GM13977 (cell line): ENCODE measurements around the gene OR10V1.

Source experiments
- DNase-seq: peaks from one replicate; pipeline ENCODE4 v3.0.0; 2012; ENCODE audit warnings: low spot score
- in situ Hi-C: fragments of 300-500 bp; cut with MboI; formaldehyde crosslinking; loops from one replicate; pipeline ENCODE4 v1.12.0; 2022; ENCODE audit warnings: low sequenced_read_pairs, low pct_unique_long_range_greater_than_20kb, mixed read lengths, inconsistent platforms; ENCODE audit not compliant: unreplicated experiment
- TF ChIP-seq, protein P1 (sequence below): IDR thresholded peaks from 2 replicates; pipeline ENCODE4 v1.5.1; 2012; ENCODE audit warnings: mild to moderate bottlenecking, control low read depth; ENCODE audit not compliant: insufficient read depth; ENCODE audit errors: extremely low read depth, missing control alignments

Gene OR10V1, protein sequence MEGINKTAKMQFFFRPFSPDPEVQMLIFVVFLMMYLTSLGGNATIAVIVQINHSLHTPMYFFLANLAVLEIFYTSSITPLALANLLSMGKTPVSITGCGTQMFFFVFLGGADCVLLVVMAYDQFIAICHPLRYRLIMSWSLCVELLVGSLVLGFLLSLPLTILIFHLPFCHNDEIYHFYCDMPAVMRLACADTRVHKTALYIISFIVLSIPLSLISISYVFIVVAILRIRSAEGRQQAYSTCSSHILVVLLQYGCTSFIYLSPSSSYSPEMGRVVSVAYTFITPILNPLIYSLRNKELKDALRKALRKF

DNA sequence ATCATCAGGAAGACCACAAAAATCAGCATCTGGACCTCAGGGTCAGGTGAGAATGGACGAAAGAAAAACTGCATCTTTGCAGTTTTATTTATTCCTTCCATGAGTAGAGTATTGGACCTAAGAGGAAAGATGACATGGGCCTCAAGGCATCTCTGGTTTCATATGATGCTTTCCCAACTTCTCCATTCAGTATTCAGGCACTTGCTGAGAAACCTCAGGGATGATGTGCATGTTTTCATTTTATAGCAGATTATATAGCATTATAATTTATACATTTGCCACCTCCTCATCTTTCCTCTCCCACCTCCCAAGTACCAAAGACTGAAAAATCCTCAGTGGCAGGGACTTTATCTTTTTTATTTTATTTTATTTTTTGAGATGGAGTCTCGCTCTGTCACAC is at the start of gene OR10V1:
TSS of gene OR10V1 (minus strand) at position 101 of the 400 bp plus-strand sequence. CDS start at position 101, 0 bp downstream.
- TF ChIP-seq, protein P1, sequence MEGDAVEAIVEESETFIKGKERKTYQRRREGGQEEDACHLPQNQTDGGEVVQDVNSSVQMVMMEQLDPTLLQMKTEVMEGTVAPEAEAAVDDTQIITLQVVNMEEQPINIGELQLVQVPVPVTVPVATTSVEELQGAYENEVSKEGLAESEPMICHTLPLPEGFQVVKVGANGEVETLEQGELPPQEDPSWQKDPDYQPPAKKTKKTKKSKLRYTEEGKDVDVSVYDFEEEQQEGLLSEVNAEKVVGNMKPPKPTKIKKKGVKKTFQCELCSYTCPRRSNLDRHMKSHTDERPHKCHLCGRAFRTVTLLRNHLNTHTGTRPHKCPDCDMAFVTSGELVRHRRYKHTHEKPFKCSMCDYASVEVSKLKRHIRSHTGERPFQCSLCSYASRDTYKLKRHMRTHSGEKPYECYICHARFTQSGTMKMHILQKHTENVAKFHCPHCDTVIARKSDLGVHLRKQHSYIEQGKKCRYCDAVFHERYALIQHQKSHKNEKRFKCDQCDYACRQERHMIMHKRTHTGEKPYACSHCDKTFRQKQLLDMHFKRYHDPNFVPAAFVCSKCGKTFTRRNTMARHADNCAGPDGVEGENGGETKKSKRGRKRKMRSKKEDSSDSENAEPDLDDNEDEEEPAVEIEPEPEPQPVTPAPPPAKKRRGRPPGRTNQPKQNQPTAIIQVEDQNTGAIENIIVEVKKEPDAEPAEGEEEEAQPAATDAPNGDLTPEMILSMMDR: no peak
- in situ Hi-C loops: no loop called here

DNA sequence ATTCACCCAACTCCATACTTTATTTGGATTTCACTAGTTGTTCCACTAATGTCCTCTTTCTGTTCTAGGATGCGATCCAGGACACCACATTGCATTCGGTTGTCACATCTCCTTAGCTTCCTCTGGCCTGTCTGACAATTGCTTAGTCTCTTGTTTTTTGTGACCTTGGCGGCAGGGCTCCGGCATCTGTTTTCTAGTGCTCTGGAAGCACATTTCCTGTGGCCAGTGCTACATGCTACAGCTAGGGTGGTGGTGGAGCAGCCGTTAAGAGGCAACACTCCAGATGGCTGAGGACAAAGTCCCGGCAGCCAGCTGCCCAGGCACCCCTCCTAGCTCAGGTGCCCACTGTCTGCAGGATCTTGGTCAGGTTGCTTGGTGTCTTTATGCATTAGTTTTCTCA is 48.3 kb upstream of the OR10V1 start:
- TF ChIP-seq, protein P1: no peak
- no peak for DNase-seq
- in situ Hi-C loops: no loop called here

More for the DNA sequence above, at the start of gene OR10V1:
- no peak for DNase-seq

DNA sequence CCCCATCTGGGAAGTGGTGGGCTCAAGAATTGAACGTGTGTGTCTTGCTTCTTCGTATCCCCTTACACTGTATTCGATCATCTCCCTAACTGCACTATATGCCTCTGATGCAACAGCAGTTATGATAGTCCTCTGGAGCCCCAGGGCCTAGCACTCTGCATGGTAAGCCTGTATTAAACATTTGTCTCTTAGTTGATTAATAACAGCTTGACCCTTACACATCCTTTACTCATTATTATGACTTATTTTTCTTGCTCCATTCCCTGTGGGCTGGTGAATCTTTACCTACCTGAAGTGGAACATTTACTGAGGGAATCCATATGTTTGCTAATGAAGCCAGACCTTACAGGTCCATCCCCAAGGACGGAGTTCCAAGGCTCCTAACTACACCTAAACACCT is 47.1 kb upstream of the OR10V1 start:
- TF ChIP-seq, protein P1: no peak
- DNase-seq: no peak
- in situ Hi-C loops: no loop called here

DNA sequence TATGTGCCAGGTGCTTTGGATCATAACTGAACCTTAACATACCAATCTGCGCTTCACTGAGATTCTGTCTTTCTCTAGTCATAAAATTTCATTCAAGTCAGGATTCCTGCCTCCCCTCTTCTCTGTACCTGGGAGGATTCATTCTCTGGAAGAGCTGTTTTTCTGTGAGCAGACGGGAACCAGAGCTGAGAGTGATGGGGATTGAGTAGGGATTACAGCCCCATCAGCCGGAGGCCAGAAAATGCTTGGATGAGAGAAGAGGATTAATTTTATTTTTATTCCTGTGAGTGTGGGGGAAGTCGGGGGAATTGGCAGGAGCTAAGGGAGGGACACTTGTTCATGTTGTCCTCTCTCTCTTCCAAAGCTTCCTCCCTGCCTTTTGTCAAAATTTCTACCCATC is 46.3 kb upstream of the OR10V1 start:
- no peak for DNase-seq
- TF ChIP-seq, protein P1: no peak
- in situ Hi-C loops: loop anchor here (10.0 kb wide), 1 partner anchor 45 kb away; no protein-coding TSS in a partner anchor

DNA sequence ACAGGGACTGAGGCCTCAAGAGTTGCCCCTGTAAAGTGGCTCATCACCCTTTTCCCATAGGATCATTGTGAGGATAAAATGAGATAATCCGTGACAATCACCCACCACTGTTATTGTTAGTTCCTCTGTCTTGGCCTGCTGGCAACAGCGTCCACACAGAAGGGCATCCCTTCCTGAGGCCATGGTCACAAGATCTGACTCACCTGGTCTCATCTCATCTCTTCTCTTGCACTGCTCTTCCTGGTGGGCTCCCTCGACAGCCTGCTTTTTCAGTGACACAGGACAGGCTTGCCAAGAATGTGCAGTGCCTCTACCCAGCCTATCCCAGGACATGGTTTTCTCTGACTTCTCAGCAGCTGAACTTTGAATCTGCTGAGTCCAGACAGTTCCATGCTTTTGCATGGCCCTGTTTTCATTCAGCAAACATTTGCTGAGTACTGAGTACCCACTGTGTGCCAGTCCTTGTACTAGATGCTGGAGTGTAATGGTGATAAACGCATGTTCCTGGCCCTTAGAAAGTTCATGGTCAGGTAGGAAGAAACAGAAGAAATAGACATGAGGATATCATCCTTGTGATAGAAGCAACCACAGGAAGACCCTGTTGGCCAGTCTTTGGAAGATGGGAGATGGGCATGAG is 44.9 kb upstream of the OR10V1 start:
- no peak for DNase-seq
- TF ChIP-seq, protein P1: no peak
- in situ Hi-C loops: loop anchor here (10.0 kb wide), 1 partner anchor 46 kb away; no protein-coding TSS in a partner anchor

DNA sequence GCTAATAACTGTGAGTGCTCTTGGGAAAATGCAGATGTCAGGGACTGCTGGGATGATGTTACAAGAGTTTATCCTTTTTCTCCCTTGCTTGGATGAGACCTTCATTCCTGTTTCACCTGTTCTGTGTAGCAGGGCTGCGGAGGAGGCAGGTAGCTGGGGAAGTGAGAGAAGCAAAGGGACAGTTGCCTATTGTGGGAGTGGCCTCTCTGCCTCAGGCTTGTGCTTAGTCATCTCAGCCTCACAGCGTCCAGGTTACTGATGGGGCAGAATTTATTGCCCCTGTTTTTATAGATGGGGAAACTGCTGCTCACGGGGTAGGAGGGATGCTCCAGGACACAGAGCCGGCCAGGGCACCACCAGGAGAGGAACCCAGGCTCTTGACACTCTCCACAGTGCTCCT is 43.2 kb upstream of the OR10V1 start:
- TF ChIP-seq, protein P1: no peak
- in situ Hi-C loops: loop anchor here (10.0 kb wide), 1 partner anchor 48 kb away; no protein-coding TSS in a partner anchor
- no peak for DNase-seq
